GM21515 (cell line): ENCODE measurements around the gene LEKR1.

ENCODE experiments used
- ATAC-seq: cut with Tn5 transposase; IDR thresholded peaks from one replicate; pipeline ENCODE4 v1.9.1; 2021; ENCODE audit not compliant: unreplicated experiment

The LEKR1 gene

GRCh38 chr3:157046520-157046919, 220.4 kb downstream of the LEKR1 start:
- ATAC-seq = no peak

DNA sequence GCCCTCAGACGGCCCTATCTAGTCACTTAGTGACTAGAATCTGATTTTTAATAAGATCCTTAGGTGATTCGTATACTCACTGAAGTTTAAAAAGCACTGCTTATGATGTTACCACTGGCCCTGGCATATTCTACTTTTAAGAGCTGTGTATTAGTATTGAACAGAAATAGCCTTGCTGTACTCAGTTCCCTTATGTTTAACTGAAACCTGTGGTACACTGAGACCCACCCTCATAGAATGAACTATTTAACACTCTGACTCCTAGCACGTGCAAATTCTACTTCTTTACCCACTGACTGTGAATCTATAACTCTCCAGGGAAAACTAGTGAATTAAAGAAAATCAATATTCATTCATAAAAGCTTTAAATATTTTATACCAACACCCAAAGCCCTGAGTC, 224.9 kb downstream of the LEKR1 start:
- ATAC-seq = no peak

DNA sequence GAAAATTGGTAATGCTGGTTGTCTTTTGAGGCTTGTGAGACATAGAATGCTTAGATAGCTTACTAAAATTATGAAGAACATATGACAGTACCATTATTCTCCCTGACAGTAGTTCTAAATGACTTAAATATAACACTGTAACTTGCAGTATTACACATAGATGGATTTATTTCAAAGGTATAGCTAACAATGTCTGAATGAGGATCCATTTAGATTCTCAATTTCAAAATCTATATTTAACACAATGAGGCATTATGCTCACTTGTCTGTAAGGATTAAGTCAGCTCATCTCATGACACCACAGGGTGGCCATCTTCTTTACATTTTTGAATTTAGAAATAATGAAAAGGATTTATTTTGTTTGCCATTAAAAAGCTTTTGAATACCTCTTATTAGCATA, 225.4 kb downstream of the LEKR1 start:
- no peak for ATAC-seq

DNA sequence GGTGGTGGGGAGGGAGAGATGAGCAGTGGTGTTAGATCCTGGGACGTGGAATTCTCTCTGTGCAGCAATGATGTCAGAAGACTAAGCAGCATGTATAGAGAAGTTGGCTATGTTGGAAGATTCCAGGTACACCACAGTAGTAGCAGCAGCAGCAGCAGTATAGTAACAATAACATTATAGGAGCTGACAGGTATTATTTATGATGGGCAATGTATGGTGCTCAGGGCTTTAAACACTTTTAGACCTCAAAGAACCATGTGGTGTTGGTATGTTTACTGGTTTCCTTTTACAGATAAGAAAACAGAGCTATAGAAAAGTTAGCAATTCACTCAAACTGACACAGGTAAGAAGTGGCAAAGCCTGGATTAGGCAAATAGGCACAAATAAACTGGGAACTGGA, 229.9 kb downstream of the LEKR1 start:
- no peak for ATAC-seq

GRCh38 chr3:157058392-157059071, 232.4 kb downstream of the LEKR1 start:
- no peak for ATAC-seq

DNA sequence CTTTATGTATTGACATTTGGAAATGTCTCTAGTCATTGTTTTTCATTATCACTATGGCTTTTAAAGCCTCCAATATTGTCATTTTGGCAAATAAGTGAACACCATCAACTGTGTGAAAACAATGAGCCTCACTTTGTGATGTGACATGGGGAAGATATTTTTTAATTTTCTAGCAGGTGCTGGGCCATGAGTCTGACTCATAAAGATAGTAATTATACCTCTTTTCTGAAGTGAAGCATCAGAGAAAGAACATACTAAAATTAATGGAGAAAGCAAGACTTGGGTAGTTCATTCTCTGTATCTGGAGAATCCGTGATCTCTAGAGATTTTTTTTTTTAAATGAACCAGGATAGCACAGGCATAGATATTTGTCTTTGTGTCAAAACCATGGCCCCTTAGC, 233.0 kb downstream of the LEKR1 start:
- ATAC-seq = no peak

GRCh38 chr3:157059661-157060060, 233.5 kb downstream of the LEKR1 start:
- peak; percentile 59 for ATAC-seq

DNA sequence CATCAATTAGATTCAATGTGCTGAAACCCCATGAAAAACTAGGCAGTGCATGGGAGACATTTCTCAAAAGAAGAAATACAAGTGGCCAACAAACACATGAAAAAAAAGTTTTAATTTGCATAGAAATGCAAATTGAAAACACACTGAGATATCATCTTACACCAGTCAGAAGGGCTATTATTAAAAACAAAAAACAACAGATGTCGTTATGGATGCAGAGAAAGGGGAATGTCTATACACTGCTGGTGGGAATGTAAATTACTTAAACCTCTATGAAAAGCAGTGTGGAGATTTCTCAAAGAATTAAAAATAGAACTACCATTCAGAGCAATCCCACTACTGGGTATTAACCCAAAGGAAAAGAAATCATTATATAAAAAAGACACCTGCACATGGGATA, 235.1 kb downstream of the LEKR1 start:
- no peak for ATAC-seq

DNA sequence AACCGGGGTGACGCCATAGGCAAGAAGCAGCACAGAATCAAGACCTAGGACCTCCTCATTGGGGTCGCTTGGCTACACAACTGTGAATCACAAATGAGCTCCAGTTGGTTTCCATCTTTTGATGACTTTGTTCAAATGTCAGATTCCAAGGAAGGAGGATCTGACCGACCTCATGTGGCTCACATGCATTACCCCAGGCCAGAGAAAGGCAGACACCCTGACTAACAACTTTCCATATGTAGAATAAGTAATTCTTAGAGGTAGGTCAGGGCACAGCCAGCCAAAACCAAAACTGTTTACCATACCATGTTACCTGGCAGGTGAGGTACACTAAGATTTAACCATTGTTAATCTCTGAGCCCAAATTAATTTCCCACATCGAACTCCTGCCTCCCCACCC, 237.3 kb downstream of the LEKR1 start:
- no peak for ATAC-seq

- peak; percentile 14 for ATAC-seq
These were observed 237.8 kb downstream of the LEKR1 start for GRCh38 chr3:157063926-157064325.

DNA sequence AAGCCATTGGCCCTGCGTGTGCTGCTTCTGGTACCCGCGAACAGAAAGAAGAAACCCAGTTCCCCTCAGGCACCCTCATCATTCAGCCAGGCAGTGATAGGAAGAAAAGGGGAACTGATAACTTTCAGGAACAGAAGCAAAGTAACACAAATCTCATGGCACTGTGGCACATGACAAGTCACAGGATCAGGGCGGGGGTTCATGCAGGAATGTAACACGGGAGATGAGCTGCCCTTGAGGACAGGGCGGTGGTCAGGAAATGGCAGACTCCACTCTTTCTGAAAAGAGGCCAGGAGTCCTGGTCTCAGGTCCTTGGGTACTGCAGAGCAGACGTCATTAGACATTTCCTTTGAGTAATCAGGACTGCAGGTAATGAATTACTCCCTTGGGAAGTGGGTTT, 238.2 kb downstream of the LEKR1 start:
- peak; percentile 76 for ATAC-seq

GRCh38 chr3:157065201-157065600, 239.0 kb downstream of the LEKR1 start:
- ATAC-seq = no peak

DNA sequence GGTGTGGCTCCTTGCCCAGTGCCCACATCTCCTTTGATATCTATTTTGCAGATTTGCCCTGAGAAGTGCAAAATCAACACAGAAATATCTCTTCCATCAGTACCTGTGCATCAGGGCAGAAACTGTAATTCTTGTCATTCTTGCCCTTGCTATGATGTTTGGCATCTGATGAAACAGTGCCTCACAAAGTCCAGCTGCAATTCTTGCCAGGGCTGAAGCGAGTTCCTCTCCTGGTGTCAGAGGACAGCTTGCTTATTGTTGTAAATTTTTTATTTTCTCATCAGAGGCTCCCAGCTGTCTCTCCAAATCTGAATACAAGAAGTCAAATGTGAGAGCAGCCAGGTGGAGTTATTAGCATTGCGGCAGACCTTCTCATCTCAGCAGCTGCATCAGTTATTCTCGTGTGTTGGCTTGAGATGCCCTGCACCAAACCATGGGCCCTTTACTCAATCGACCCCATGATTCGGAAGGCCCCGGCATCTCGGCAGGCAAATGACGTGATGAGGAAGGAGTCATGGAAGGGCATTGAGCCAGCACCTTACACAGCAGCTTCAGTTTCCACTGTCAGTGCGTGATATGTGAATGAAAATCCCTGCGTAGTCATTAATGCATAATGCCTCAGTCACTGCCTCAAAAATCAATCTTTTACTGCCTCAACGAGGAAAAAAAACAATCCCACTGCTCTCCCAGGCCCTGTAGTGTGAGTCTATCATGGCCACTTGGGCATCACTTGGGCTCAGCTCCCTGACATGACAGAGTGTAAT, 240.4 kb downstream of the LEKR1 start:
- no peak for ATAC-seq

- ATAC-seq = no peak
These were observed 241.0 kb downstream of the LEKR1 start for GRCh38 chr3:157067114-157067513.

DNA sequence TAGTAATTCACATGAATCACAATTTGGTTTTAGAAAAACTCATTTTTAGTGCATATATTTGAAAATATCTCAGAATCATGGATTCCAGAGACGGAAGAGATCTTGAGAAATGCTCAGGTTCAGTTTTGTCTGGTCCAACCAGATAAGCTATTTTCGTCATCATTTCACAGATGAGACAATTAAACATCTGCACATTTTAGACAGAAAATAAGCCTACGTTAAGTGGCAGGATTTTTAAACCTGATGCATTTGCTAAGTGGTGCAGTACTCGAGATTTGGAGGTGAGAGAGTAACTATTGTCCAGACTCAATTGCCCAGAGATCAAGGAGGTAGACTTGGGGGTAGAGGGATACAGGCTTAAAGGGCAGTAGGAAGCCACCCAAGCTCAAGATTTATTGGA, 243.3 kb downstream of the LEKR1 start:
- no peak for ATAC-seq

- no peak for ATAC-seq
These were observed 243.9 kb downstream of the LEKR1 start for GRCh38 chr3:157069846-157070677.

GRCh38 chr3:157070678-157070999, 244.5 kb downstream of the LEKR1 start:
- ATAC-seq = no peak

DNA sequence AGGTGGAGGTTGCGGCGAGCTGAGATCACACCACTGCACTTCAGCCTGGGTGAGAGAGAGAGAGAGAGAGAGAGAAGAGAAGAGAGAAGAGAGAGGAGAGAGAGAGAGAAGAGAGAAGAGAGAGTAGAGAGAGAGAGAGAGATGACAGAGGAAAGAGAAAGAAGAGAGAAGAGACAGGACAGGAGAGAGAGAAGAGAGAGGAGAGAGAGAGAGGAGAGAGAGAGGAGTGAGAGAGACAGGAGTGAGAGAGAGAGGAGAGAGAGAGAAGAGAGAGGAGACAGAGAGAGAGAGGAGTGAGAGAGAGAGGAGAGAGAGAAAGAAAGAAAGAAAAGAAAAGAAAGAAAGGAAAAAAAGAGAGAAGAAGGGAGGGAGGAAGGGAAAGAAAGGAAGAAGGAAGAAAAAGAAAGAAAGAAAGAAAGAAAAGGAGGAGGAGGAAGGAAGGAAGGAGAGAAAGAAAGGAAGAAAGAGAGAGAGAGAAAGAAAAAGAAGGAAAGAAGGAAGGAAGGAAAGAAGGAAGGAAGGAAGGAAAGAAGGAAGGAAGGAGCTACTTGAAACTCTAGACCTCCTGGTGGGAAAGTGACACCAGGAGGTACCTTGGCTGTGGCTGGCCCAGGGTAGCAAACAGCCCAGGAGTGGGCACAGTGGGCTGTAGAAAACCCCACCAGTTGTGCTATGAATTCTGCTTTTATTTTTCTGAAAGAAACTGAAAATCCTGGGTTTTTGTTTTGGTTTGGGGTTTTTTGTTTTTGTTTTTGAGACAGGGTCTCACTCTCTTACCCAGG, 245.8 kb downstream of the LEKR1 start:
- no peak for ATAC-seq

GRCh38 chr3:157073810-157074209, 247.7 kb downstream of the LEKR1 start:
- no peak for ATAC-seq

GRCh38 chr3:157074490-157074889, 248.3 kb downstream of the LEKR1 start:
- ATAC-seq = no peak

- no peak for ATAC-seq
These were observed 248.8 kb downstream of the LEKR1 start for GRCh38 chr3:157074981-157075380.
